Stimulated activated CD4-positive, alpha-beta T cell treated with anti-CD3 and anti-CD28 coated beads, TNF-alpha, amount 100 ng/mL, for 4 hours (primary cell): ENCODE measurements around the gene IGDCC3.

Experiments
- DNase-seq, 3 experiments: peaks; one replicate each; pipeline ENCODE4 v3.0.0-alpha.2; 2020; ENCODE audit warnings: low read depth in 3 of 3

Gene IGDCC3

DNA sequence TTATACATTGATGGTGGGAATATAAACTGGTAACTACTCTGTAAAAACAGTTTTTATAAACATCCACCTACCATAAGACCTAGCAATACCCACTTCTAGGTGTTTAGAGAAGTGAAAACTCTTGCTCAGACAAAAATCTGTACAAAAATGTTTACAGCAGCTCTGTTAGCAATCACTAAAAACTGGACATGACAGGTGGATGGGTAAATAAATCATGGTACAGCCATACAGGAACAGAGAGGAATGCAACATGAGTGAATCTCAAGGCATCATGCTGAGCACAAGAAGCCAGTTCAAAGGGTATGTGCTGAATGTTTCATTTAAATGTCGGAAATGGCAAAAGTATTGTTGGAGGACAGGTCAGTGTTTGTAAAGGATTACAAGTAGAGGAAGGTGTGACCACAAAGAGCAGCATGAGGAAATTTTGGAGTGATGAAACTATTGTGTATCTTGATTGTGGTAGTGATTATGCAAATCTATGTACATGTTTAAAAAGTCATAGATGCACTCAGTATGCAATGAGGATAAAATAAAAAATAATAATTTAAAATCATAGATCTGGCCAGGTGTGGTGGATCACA lies 84.8 kb downstream of the IGDCC3 start:
- no peak for DNase-seq

DNA sequence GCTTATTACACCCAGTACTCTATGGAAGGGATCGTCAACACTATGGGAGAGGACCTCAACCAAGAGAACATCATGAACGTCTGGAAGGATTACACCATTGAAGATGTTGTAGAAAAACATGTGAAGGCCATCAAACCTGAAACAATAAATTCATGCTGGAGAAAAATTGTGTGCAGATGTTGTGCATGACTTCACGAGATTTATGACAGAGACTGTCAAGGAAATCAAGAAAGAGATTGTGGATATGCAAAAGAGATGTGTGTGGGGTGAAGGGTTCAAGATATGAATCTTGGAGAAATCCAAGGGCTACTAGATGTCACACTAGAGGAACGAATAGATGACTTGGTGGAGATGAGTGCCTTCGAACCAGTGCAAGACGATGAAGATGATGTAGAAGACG lies 87.6 kb downstream of the IGDCC3 start:
- no peak for DNase-seq

DNA sequence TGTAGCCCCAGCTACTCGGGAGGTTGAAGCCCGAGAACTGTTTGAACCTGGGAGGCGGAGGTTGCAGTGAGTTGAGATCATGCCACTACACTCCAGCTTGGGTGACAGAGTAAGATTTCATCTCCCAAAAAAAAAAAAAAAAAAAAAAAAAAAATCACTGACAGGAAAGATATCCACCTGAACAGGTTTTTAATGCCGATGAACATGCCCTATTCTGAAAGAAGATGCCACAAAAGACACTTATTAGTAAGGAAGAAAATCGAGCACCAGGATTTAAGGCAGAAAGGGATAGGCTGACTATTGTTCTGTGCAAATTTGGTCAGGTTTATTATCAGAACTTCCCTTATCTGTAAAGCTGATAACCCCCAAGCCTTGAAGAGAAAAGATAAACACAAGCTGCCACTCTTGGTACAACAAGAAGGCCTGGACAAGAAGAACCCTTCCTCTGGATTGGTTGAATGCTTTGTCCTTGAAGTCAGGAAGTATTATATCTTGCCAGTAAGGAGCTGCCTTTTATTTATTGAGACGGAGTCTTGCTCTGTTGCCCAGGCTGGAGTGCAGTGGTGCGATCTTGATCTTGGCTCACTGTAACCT lies 88.4 kb downstream of the IGDCC3 start:
- no peak for DNase-seq

DNA sequence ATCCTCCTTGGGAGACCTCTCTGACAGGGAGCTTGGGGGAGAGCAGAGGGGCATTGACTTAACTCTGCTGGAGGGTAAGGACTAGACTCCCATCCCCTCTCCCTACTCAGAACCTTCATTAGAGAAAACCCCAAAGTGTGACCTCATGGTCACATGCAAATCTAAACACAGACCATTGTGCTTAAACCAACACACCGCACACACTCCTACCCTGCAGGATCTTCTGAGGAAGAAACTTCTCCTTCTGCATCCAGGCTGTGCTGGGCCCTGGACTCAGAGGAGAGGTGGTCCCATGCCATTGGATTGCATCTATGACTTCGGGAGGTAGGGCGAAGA lies 90.3 kb downstream of the IGDCC3 start:
- DNase-seq, result no peak

DNA sequence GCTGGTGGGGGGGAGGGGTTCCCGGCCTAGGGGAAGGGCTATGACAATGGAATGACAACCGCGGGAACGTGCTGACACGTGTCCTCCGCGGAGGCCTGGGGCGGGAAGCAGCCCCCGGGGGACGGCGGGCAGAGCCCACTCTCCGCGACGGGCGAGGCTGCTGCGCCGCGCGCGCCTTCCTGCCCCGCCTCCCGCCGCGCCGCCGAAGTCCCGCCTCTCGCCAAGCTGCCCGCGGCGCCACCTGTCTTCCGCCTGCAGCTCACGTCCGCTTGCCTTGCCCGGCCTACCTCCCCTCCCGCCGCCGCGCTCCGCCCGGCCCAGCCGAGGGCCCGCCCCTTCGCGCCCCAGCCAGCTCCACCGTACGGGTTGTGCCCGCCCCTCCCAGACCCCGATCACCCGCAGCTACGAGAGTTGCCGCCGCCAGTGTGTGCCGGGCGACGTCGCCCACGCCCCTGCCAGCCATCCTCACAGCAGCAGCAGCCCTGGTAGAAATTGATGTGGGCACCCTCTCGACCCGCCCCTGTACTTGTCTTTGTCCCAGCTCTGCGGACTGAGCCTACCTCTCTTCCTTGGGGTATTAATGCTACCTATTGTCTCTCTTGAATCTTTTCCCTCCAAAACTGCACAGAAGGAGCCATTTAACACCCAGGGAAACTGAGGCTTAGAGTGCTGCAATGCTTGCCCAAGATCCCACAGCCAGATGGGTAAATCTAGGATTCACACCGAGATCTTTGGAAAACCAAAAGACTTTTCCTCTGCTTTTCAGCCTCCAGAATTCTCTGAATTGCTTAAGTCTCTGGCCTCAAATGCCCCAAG lies 90.9 kb downstream of the IGDCC3 start, which contains the start of gene PARP16:
Gene PARP16, minus strand, starts transcription at position 180 of the 816 bp plus-strand sequence. CDS start 457 bp downstream, outside the sequence.
- peak; percentile 82 to 86 (median 83) for DNase-seq

DNA sequence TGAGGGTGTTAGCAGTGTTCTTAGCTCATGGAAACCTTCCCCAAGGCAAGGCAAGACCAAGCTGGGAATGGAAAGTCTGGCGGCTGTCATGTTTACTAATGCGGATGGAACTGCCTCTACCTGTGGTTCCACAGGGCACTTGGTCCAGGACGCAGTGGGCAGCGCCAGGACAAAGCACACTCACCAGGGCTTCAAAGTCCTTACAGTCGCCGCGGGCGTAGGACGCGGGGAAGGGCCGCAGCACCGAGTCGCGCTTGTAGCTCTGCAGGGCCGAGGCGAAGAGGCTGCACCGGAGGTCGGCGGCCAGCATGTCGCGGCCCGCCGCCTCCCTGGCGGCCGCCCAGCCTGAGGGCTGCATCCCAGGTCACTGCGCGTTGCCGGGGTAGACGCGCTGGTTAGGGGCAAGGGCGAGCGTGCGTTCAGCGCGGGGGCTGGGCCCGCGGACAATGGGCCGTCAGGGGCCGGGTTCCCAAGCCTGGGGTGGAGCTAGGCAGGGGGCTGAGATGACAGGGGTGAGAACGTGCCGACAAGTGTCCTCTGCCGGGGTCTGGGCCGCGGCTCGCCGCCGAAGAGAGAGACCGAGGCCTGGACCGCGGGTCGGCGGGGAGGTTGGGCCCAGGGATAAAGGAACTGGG lies 91.6 kb downstream of the IGDCC3 start:
- no peak for DNase-seq

DNA sequence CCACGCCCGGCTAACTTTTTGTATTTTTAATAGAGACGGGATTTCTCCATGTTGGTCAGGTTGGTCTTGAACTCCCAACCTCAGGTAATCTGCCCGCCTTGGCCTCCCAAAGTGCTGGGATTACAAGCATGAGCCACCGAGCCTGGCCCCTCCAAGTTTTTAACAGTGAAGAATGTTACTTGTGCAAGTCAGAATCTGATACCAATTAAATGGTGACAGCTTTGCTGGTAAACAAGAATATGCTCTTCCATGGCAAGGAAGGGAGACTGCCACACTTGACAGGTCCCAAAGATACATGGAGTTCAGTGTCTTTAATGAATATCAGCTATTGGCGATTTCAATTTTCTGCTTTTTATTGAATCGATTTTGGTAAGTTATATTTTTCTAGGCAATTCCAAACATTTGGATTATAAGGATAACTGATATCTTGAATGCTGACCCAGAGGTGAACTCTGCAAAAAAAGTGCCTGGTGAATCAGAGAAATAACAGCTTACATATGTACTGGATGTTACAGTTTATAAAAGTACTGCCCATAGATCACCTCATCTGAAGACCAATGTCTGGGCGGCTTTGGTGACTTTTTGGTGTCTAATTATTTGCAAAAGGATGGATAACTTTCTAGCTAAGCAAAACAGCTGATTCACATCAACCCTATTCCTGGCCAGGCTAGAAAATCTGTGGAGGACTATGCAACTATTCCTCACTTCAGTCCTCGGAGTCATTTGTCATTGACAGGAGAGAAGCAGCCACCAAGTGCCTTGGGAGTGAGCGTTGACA lies 92.3 kb downstream of the IGDCC3 start:
- DNase-seq, result no peak

DNA sequence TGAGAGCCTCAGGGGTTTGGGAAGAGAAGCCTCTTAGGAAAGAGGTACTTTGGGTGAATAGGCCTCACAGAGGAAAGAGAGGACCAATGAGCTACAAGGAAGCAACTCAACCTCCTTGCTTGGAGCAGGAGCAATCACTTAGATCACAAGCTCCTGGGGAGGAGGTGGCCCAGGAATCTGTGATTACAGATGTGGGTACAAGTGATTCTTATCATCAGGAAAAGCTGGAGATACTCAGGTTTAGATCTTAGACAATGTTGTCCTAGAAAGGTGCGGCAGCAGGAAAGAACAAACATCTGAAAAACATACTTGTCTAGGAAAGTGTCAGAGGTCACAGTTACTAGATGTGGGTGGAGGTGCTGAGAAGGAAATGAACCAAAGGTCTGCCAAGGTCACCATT lies 99.3 kb downstream of the IGDCC3 start:
- no peak for DNase-seq
